Neuron (in vitro differentiated cells): ENCODE results near the gene PSME2.

Experiments used
- H2AFZ ChIP-seq: one replicate; pipeline ENCODE4 v1.6.1; 2013; ENCODE audit warnings: low read depth, mild to moderate bottlenecking, inconsistent platforms, low read length, moderate library complexity
- H3K27me3 ChIP-seq: one replicate; pipeline ENCODE4 v1.6.1; 2013; ENCODE audit warnings: low read length; ENCODE audit not compliant: insufficient read depth
- H3K36me3 ChIP-seq: one replicate; pipeline ENCODE4 v1.6.1; 2013; ENCODE audit warnings: low read length; ENCODE audit not compliant: insufficient read depth
- H3K4me1 ChIP-seq: one replicate; pipeline ENCODE4 v1.6.1; 2013; ENCODE audit warnings: low read length; ENCODE audit not compliant: insufficient read depth
- H3K4me3 ChIP-seq: 2 replicates; pipeline ENCODE4 v1.5.1; 2013; ENCODE audit warnings: mild to moderate bottlenecking, low read length, moderate library complexity
- H3K9me3 ChIP-seq: one replicate; pipeline ENCODE4 v1.6.1; 2013; ENCODE audit warnings: low read length

PSME2 gene

DNA sequence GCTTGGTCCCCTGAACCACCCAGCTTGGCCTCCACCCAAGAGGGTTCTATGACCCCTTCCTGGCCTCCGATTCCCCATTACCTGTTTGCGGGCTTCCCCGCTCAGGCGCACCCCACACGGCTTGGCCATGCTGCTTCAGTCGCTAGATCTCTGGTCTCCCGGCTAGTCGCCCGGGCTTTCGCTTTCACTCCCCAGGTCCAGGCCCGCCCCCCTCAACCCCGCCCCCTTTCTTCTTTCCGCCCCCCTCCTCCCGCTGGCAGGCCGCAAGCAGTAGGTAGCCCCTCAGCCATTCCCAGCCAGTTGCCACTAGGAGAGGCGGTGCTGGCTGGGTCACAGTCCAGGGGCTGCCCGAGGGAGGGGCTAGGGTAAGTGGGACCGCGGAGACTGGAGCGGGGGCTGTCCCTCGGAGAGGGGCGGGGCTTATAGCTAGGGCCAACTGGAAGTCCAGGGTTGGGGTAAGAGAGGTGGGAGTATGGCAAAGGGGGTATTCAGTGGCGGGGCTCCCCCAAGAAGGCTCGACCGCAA lies at the start of gene PSME2:
Gene PSME2, minus strand, starts transcription at position 158 of the 525 bp plus-strand sequence. Its CDS starts 29 bp downstream, at position 129.
- H3K36me3 ChIP-seq = peaks cover 44% of the 10 kb centered on the region
- H3K27me3 ChIP-seq = no peaks in the 10 kb centered on the region
- H3K9me3 ChIP-seq = no peaks in the 10 kb centered on the region
- H3K4me1 ChIP-seq = peaks cover 25% of the 10 kb centered on the region
- peak within 1 kb of the TSS; percentile 56 for H2AFZ ChIP-seq
- H3K4me3 ChIP-seq = peak within 1 kb of the TSS; percentile 66

GRCh38 chr14:24195186-24196070 lies 49.0 kb upstream of the PSME2 start, which contains the start of gene TM9SF1:
Gene TM9SF1, minus strand, starts transcription at chr14:24195441. Its CDS starts 422 bp downstream, at chr14:24195019.
- Histone ChIP-seq H3K4me1 (peaks cover 21% of the 10 kb centered on the region), H2AFZ (peak within 1 kb of the TSS; percentile 78), H3K9me3 (no peaks in the 10 kb centered on the region), H3K4me3 (peak within 1 kb of the TSS; percentile 77), H3K27me3 (no peaks in the 10 kb centered on the region), H3K36me3 (peaks cover 32% of the 10 kb centered on the region)

DNA sequence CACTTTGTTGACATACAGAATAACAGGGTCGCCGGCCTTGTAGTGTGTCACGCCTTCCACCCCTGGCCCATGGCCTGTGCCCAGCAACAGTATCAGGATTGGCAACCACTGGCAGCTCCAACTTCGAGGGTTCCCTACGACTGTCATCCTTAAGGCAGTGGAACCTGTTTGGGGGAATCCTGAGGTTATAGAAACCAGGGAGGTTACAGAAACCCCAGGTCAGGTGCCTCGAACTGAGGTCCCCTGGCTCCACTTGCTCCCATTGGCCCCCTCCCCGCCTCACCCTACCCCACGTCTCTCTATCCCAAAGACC lies 48.4 kb upstream of the PSME2 start:
- H3K4me1 ChIP-seq = peaks cover 21% of the 10 kb centered on the region
- H2AFZ ChIP-seq = peak overlapping the region; percentile 78
- no peaks in the 10 kb centered on the region for H3K9me3 ChIP-seq
- H3K4me3 ChIP-seq = peak overlapping the region; percentile 77
- H3K27me3 ChIP-seq = no peaks in the 10 kb centered on the region
- peaks cover 36% of the 10 kb centered on the region for H3K36me3 ChIP-seq

DNA sequence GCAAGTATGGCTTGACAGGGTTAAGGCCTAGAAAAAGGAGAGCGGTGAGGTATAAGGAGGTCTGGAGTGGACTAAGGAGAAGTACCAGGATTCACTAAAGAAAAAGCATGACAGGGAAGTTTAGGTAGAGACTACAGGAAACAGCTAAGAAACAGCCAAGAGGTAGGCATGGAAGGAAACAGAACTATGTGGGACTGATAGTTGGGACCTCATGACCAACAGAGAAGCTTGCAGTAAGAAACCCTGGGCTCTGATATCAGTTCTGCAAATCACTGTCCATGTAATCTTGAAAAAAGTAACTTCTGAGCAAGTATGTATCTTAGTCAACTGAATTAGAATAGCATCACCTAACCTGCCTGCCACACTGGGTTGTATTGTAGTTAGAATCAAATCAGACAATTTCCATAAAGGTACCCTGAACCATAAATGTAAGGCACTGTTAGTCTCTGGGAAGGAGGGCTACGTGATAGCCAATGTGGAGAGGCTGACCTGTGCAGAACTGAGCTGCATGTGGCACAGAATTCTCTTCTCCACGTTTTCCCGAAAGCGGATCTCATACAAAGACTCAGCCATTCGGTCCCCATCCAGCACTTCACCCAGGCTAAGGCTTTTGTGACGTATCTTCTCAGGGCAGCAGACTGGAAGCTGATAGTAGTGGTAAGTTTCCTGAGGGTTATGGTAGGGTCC lies 47.9 kb upstream of the PSME2 start:
- no peak overlapping the region for H2AFZ ChIP-seq
- H3K27me3 ChIP-seq = no peaks in the 10 kb centered on the region
- H3K36me3 ChIP-seq = peaks cover 36% of the 10 kb centered on the region
- H3K9me3 ChIP-seq = no peaks in the 10 kb centered on the region
- peak overlapping the region; percentile 77 for H3K4me3 ChIP-seq
- peaks cover 25% of the 10 kb centered on the region for H3K4me1 ChIP-seq

GRCh38 chr14:24192933-24193332 lies 46.5 kb upstream of the PSME2 start:
- H3K9me3 ChIP-seq = no peaks in the 10 kb centered on the region
- peaks cover 32% of the 10 kb centered on the region for H3K4me1 ChIP-seq
- H3K4me3 ChIP-seq = no peak overlapping the region
- no peak overlapping the region for H2AFZ ChIP-seq
- peaks cover 28% of the 10 kb centered on the region for H3K36me3 ChIP-seq
- no peaks in the 10 kb centered on the region for H3K27me3 ChIP-seq

- no peaks in the 10 kb centered on the region for H3K9me3 ChIP-seq
- peaks cover 30% of the 10 kb centered on the region for H3K4me1 ChIP-seq
- no peak overlapping the region for H2AFZ ChIP-seq
- H3K36me3 ChIP-seq = peaks cover 44% of the 10 kb centered on the region
- H3K27me3 ChIP-seq = no peaks in the 10 kb centered on the region
- H3K4me3 ChIP-seq = no peak overlapping the region
Measured at GRCh38 chr14:24190416-24190815, 44.0 kb upstream of the PSME2 start.

DNA sequence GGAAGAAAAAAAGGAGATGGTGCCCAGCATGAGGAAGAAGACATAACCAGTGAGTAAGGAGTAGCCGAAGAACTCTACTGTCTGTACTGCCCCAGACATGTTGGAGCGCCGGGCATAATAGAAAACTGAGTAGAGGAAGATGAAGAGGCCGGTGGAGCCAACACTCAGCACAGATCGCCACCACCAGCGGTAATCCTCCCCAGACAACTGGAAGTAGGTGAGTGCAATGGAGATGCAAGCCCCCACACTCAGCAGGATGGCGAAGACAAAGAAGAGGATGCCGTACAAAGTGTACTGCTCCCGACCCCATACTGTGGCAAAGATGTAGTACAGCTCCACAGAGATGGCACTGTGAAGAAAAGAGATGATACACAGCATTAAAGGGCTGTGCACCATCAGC lies 43.0 kb upstream of the PSME2 start:
- no peak overlapping the region for H2AFZ ChIP-seq
- H3K4me1 ChIP-seq = peaks cover 24% of the 10 kb centered on the region
- peak overlapping the region; percentile 69 for H3K4me3 ChIP-seq
- no peaks in the 10 kb centered on the region for H3K27me3 ChIP-seq
- H3K36me3 ChIP-seq = peaks cover 54% of the 10 kb centered on the region
- H3K9me3 ChIP-seq = no peaks in the 10 kb centered on the region

- Histone ChIP-seq H3K36me3 (peaks cover 55% of the 10 kb centered on the region), H3K4me1 (peaks cover 23% of the 10 kb centered on the region), H3K4me3 (peak overlapping the region; percentile 69)
Measured at GRCh38 chr14:24189059-24189375, 42.6 kb upstream of the PSME2 start.

GRCh38 chr14:24188251-24189058 lies 42.0 kb upstream of the PSME2 start, which contains the start of gene IPO4:
Gene IPO4, minus strand, starts transcription at chr14:24188816. Its CDS starts 29 bp downstream, at chr14:24188787.
- Histone ChIP-seq H2AFZ (no peak within 1 kb of the TSS), H3K4me1 (peaks cover 23% of the 10 kb centered on the region), H3K4me3 (peak within 1 kb of the TSS; percentile 69), H3K27me3 (no peaks in the 10 kb centered on the region), H3K9me3 (no peaks in the 10 kb centered on the region), H3K36me3 (peaks cover 58% of the 10 kb centered on the region)

More at GRCh38 chr14:24189059-24189375, 42.6 kb upstream of the PSME2 start:
- Histone ChIP-seq H3K9me3 (no peaks in the 10 kb centered on the region), H2AFZ (no peak overlapping the region), H3K27me3 (no peaks in the 10 kb centered on the region)

DNA sequence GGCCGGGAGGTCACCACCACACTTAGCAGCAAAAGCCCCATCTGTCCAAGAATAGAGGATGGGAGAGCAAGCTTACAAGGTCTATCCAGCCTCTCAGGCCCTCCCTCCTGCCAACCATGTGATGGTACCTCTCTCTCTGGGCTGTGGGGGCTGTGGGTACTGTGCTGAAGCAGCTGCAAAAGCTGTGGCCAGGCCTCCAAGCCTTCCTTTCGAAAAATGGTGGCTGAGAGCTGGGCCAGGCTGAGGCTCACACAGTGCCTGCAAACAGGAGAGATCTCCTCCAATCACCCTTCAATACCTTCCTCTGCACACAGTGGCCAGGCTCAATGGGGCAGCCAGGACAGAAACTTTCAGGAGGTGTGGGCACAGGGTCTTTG lies 41.1 kb upstream of the PSME2 start:
- H3K4me3 ChIP-seq = peak overlapping the region; percentile 69
- H3K9me3 ChIP-seq = no peaks in the 10 kb centered on the region
- H3K36me3 ChIP-seq = peaks cover 61% of the 10 kb centered on the region
- no peak overlapping the region for H2AFZ ChIP-seq
- H3K4me1 ChIP-seq = peaks cover 23% of the 10 kb centered on the region
- H3K27me3 ChIP-seq = no peaks in the 10 kb centered on the region

GRCh38 chr14:24186831-24187538 lies 40.6 kb upstream of the PSME2 start:
- H2AFZ ChIP-seq = no peak overlapping the region
- H3K36me3 ChIP-seq = peaks cover 61% of the 10 kb centered on the region
- H3K27me3 ChIP-seq = no peaks in the 10 kb centered on the region
- H3K4me3 ChIP-seq = no peak overlapping the region
- peaks cover 20% of the 10 kb centered on the region for H3K4me1 ChIP-seq
- H3K9me3 ChIP-seq = no peaks in the 10 kb centered on the region

DNA sequence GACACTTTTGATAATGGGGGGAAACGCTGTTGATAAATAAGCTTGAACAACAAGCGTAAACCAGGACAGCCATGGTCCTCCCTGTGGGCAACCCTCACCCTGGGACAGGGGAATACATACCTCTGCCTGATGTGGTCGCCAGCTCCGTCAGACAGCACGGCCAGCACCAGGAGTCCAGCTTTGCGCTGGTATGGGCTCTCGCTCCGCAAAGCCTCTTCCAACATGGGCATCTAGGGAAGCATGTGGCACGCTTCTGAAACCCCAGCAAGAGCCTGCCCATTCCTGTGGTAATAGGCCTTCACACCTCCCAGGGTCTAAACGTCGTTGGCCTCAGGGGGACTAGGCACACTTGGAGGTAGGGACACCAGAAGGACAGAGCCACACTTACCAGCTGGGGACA lies 39.3 kb upstream of the PSME2 start:
- Histone ChIP-seq H3K4me1 (peaks cover 20% of the 10 kb centered on the region), H3K4me3 (no peak overlapping the region), H3K36me3 (peaks cover 67% of the 10 kb centered on the region), H3K27me3 (no peaks in the 10 kb centered on the region), H3K9me3 (no peaks in the 10 kb centered on the region), H2AFZ (no peak overlapping the region)
